HEK293 (cell line): ENCODE results near the gene HPGD.

Experiments used
- CTCF ChIA-PET: fragments of 350-600 bp; formaldehyde crosslinking; extraction: SDS; loops from one replicate; lab custom pipeline; 2021; ENCODE audit warnings: antibody characterized with exemption; lab: Yijun Ruan, JAX
- POLR2A ChIA-PET: fragments of 300-600 bp; formaldehyde crosslinking; extraction: SDS; loops from one replicate; lab custom pipeline; 2020; ENCODE audit warnings: antibody characterized with exemption, inconsistent platforms; lab: Yijun Ruan, JAX
- H3K27ac ChIP-seq: fragments of 200-500 bp; sonication (Bioruptor generic); 2 replicates; pipeline ENCODE4 v1.5.1; 2014; ENCODE audit warnings: low read depth, low read length, control low read depth, inconsistent platforms; ENCODE audit errors: extremely low read depth
- H3K36me3 ChIP-seq, 2 experiments: fragments of 200-500 bp in 1 of 2; sonication (Bioruptor generic) in 1 of 2; 1 replicate in 1 of 2; 2 replicates in 1 of 2; pipeline ENCODE4 v1.5.1; 2014 to 2017; ENCODE audit warnings: inconsistent platforms in 2 of 2, low read length in 2 of 2; ENCODE audit not compliant: control insufficient read depth in 2 of 2, insufficient read depth in 1 of 2
- H3K4me1 ChIP-seq: fragments of 200-500 bp; sonication (Bioruptor generic); 2 replicates; pipeline ENCODE4 v1.5.1; 2014; ENCODE audit warnings: mild to moderate bottlenecking, low read length, inconsistent platforms; ENCODE audit not compliant: control insufficient read depth, insufficient read depth
- H3K4me3 ChIP-seq: 2 replicates; pipeline ENCODE4 v1.5.1; 2011; ENCODE audit warnings: low read depth, mild to moderate bottlenecking, control low read depth, low read length, moderate library complexity
- H3K9me3 ChIP-seq: fragments of 200-500 bp; sonication (Bioruptor generic); 2 replicates; pipeline ENCODE4 v1.5.1; 2014; ENCODE audit warnings: low read depth, low read length, inconsistent platforms; ENCODE audit not compliant: control insufficient read depth, insufficient read depth
- EGR2 ChIP-seq: fragments of 450-650 bp; formaldehyde crosslinking; IDR thresholded peaks from 2 replicates; pipeline ENCODE4 v1.5.1; 2016; ENCODE audit warnings: low read depth, missing biosample characterization, missing genetic modification characterization
- HOXA7 ChIP-seq: sonication (generic); formaldehyde crosslinking; IDR thresholded peaks from 2 replicates; pipeline ENCODE4 v1.8.1; 2022; ENCODE audit warnings: missing genetic modification reagents, borderline replicate concordance
- KLF16 ChIP-seq: fragments of 450-650 bp; formaldehyde crosslinking; IDR thresholded peaks from 2 replicates; pipeline ENCODE4 v1.5.1; 2017; ENCODE audit warnings: missing biosample characterization, missing genetic modification characterization
- PATZ1 ChIP-seq: fragments of 450-650 bp; formaldehyde crosslinking; IDR thresholded peaks from 2 replicates; pipeline ENCODE4 v1.5.1; 2016; ENCODE audit warnings: missing biosample characterization, missing genetic modification characterization
- PRDM2 ChIP-seq: fragments of 450-650 bp; formaldehyde crosslinking; IDR thresholded peaks from 2 replicates; pipeline ENCODE4 v1.5.1; 2016; ENCODE audit warnings: missing biosample characterization, missing genetic modification characterization, borderline replicate concordance
- TRIM28 ChIP-seq: IDR thresholded peaks from 2 replicates; pipeline ENCODE4 v1.6.1; 2011; ENCODE audit warnings: low read length, control low read depth, borderline replicate concordance
- ZBTB20 ChIP-seq: fragments of 450-650 bp; formaldehyde crosslinking; IDR thresholded peaks from 2 replicates; pipeline ENCODE4 v1.5.1; 2016; ENCODE audit warnings: missing biosample characterization, missing genetic modification characterization
- ZFHX2 ChIP-seq: fragments of 450-650 bp; formaldehyde crosslinking; conservative IDR thresholded peaks from 2 replicates; pipeline ENCODE4 v1.5.1; 2016; ENCODE audit warnings: missing biosample characterization, missing genetic modification characterization
- ZNF132 ChIP-seq: fragments of 450-650 bp; formaldehyde crosslinking; IDR thresholded peaks from 2 replicates; pipeline ENCODE4 v1.5.1; 2017; ENCODE audit warnings: missing biosample characterization, missing genetic modification characterization, borderline replicate concordance
- ZNF2 ChIP-seq: fragments of 450-650 bp; formaldehyde crosslinking; IDR thresholded peaks from 2 replicates; pipeline ENCODE4 v1.5.1; 2016; ENCODE audit warnings: missing biosample characterization, missing genetic modification characterization
- ZNF423 ChIP-seq: fragments of 450-650 bp; formaldehyde crosslinking; IDR thresholded peaks from 2 replicates; pipeline ENCODE4 v1.5.1; 2016; ENCODE audit warnings: missing biosample characterization, missing genetic modification characterization
- ZNF571 ChIP-seq: fragments of 450-650 bp; formaldehyde crosslinking; IDR thresholded peaks from 2 replicates; pipeline ENCODE4 v1.5.0; 2017; ENCODE audit warnings: missing biosample characterization, missing genetic modification characterization
- ZNF785 ChIP-seq: fragments of 450-650 bp; formaldehyde crosslinking; IDR thresholded peaks from 2 replicates; pipeline ENCODE4 v1.5.1; 2016; ENCODE audit warnings: missing biosample characterization, missing genetic modification characterization
- TF ChIP-seq, protein P1 (sequence below): fragments of 450-650 bp; formaldehyde crosslinking; IDR thresholded peaks from 2 replicates; pipeline ENCODE4 v1.5.1; 2016; ENCODE audit warnings: missing biosample characterization, missing genetic modification characterization
- TF ChIP-seq, protein P2 (sequence below): sonication (generic); formaldehyde crosslinking; IDR thresholded peaks from 2 replicates; pipeline ENCODE4 v1.8.1; 2022; ENCODE audit warnings: mild to moderate bottlenecking, moderate library complexity, missing genetic modification reagents
- TF ChIP-seq, protein P3 (sequence below): fragments of 450-650 bp; formaldehyde crosslinking; conservative IDR thresholded peaks from 2 replicates; pipeline ENCODE4 v1.5.1; 2016; ENCODE audit warnings: low read depth, missing biosample characterization, missing genetic modification characterization
- TF ChIP-seq, protein P4 (sequence below): fragments of 450-650 bp; formaldehyde crosslinking; IDR thresholded peaks from 2 replicates; pipeline ENCODE4 v1.5.1; 2016; ENCODE audit warnings: missing biosample characterization, missing genetic modification characterization, borderline replicate concordance

The HPGD gene

GRCh38 chr4:174528226-174528625, 5.9 kb upstream of the HPGD start:
- CTCF ChIA-PET, result no interaction called here
- POLR2A ChIA-PET, result no interaction called here
- TF ChIP-seq KLF16 (tag by site-specific recombination) (no peak), ZNF423 (tag by site-specific recombination) (no peak), TRIM28 (no peak), EGR2 (no peak), ZNF785 (tag by site-specific recombination) (no peak), ZNF571 (tag by site-specific recombination) (no peak), PATZ1 (tag by site-specific recombination) (no peak), ZBTB20 (tag by site-specific recombination) (no peak), ZNF2 (tag by site-specific recombination) (no peak), ZFHX2 (tag by site-specific recombination) (no peak), PRDM2 (no peak), HOXA7 (no peak), ZNF132 (tag by site-specific recombination) (no peak)
- TF ChIP-seq, protein P1, sequence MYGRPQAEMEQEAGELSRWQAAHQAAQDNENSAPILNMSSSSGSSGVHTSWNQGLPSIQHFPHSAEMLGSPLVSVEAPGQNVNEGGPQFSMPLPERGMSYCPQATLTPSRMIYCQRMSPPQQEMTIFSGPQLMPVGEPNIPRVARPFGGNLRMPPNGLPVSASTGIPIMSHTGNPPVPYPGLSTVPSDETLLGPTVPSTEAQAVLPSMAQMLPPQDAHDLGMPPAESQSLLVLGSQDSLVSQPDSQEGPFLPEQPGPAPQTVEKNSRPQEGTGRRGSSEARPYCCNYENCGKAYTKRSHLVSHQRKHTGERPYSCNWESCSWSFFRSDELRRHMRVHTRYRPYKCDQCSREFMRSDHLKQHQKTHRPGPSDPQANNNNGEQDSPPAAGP, result no peak
- TF ChIP-seq, protein P2, sequence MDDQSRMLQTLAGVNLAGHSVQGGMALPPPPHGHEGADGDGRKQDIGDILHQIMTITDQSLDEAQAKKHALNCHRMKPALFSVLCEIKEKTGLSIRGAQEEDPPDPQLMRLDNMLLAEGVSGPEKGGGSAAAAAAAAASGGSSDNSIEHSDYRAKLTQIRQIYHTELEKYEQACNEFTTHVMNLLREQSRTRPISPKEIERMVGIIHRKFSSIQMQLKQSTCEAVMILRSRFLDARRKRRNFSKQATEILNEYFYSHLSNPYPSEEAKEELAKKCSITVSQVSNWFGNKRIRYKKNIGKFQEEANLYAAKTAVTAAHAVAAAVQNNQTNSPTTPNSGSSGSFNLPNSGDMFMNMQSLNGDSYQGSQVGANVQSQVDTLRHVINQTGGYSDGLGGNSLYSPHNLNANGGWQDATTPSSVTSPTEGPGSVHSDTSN (CRISPR knock-in tag), result no peak
- TF ChIP-seq, protein P3, sequence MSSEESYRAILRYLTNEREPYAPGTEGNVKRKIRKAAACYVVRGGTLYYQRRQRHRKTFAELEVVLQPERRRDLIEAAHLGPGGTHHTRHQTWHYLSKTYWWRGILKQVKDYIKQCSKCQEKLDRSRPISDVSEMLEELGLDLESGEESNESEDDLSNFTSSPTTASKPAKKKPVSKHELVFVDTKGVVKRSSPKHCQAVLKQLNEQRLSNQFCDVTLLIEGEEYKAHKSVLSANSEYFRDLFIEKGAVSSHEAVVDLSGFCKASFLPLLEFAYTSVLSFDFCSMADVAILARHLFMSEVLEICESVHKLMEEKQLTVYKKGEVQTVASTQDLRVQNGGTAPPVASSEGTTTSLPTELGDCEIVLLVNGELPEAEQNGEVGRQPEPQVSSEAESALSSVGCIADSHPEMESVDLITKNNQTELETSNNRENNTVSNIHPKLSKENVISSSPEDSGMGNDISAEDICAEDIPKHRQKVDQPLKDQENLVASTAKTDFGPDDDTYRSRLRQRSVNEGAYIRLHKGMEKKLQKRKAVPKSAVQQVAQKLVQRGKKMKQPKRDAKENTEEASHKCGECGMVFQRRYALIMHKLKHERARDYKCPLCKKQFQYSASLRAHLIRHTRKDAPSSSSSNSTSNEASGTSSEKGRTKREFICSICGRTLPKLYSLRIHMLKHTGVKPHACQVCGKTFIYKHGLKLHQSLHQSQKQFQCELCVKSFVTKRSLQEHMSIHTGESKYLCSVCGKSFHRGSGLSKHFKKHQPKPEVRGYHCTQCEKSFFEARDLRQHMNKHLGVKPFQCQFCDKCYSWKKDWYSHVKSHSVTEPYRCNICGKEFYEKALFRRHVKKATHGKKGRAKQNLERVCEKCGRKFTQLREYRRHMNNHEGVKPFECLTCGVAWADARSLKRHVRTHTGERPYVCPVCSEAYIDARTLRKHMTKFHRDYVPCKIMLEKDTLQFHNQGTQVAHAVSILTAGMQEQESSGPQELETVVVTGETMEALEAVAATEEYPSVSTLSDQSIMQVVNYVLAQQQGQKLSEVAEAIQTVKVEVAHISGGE (tag by site-specific recombination), result no peak
- TF ChIP-seq, protein P4, sequence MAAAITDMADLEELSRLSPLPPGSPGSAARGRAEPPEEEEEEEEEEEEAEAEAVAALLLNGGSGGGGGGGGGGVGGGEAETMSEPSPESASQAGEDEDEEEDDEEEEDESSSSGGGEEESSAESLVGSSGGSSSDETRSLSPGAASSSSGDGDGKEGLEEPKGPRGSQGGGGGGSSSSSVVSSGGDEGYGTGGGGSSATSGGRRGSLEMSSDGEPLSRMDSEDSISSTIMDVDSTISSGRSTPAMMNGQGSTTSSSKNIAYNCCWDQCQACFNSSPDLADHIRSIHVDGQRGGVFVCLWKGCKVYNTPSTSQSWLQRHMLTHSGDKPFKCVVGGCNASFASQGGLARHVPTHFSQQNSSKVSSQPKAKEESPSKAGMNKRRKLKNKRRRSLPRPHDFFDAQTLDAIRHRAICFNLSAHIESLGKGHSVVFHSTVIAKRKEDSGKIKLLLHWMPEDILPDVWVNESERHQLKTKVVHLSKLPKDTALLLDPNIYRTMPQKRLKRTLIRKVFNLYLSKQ, result no peak

More at GRCh38 chr4:174528226-174528625, 5.9 kb upstream of the HPGD start:
- Histone ChIP-seq H3K4me3 (no peak overlapping the region), H3K9me3 (no peaks in the 10 kb centered on the region), H3K27ac (no peak overlapping the region), H3K4me1 (no peaks in the 10 kb centered on the region; the same call in 1 of the 2 replicates), H3K36me3 (no peaks in the 10 kb centered on the region)
